GM21360 (cell line): ENCODE data around the gene RFX1.
"Not testable (repeated sequence)": the region's sequence is repeated elsewhere in the genome, so short reads cannot be mapped to it uniquely, and the experiment has no call there.

ENCODE experiments used
- ATAC-seq: cut with Tn5 transposase; IDR thresholded peaks from one replicate; pipeline ENCODE4 v1.9.1; 2021; ENCODE audit warnings: mild to moderate bottlenecking, moderate library complexity; ENCODE audit not compliant: unreplicated experiment

The RFX1 gene

DNA sequence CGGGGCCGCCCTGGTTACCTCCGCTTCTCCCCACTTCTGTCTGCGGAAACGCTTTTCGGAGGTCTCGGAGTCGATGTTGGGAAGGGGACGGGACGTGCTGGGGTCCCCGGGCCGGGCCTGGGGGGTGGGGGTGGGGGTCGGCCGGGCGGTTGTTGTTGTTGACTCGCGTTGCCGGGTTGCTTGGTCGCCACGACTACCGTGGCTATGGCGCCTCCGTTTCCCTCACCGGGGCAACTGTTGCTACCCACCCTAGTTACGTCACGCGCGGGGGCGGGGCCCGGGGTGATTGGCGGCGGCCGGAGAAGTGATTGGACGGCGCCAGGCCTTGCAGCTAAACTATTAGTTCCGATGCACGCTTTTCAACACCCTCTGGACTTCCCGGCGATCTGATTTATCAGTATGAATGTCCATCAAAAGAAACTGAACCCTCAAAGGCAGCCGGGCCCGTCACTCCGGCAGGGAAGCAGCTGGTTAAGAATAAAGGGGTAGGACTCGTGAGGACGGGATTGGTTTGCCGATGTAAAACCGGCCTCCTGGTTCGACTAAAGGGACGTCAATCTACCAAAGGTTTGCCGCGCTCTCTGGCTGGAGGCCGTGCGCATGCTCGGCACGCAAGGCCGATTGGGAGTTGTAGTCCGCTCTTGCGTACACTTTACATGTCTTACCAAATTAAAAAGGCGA, at the start of gene RFX1:
RFX1 (minus strand) TSS at position 236 of the 681 bp plus-strand sequence. CDS start 12,477 bp downstream, outside the sequence.
- ATAC-seq = peak; percentile 73

DNA sequence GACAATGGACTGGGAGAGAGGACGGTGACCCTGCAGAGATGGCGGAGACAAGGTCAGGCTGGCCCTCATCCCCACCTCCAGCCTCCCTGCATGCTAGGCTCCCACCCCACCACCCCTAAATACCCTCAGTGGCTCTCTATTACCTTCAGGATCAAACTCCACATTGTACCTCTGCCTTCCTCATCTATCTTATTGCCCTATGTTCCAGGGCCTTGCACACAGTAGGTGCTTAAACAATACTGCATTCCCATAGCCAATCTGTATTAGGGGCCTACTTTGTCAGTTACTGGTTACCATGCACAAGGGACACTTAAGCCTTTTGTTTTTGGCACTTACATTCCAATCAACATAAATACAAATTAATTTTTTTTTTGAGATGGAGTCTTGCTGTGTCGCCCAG, 49.3 kb upstream of the RFX1 start:
- no peak for ATAC-seq

DNA sequence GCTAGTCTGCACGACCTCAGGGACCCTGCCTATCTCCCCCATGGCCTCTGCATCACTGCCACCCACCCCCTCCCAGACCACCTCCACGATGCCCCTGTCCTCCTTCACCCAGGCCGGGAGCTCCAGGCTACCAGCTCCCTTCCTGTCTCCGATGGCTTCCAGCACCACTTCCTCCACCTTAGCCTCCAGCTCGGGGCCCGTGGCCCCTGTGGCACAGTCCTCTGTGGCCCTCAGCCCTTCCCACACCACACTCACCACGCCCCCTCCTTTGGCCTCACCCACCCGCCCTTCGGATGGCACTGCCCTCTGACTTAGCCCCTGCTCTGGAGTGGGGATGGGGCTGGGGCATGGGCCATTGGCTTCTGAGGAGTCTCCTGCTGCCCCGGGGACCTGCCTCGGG, 48.6 kb upstream of the RFX1 start:
- ATAC-seq = no peak

DNA sequence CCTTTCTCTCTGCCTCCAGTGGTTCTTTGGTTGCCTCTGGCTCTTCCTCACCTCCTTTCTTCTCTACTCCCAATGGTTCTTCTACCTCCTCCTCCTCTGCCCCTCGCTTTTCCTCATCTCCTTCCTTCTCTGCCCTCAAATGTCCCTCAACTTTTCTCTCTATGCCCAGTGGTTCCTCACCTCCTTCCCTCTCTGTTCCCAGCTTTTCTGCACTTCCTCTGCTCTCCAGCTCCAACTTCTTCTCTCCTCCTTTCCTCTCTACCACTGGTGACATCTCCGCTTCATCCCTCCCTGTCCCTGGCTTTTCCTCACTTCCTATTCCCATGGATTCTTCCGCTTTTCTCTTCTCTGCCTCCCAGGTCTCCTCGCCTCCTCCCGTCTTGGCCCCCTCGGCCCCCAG, 48.0 kb upstream of the RFX1 start:
- no peak for ATAC-seq

DNA sequence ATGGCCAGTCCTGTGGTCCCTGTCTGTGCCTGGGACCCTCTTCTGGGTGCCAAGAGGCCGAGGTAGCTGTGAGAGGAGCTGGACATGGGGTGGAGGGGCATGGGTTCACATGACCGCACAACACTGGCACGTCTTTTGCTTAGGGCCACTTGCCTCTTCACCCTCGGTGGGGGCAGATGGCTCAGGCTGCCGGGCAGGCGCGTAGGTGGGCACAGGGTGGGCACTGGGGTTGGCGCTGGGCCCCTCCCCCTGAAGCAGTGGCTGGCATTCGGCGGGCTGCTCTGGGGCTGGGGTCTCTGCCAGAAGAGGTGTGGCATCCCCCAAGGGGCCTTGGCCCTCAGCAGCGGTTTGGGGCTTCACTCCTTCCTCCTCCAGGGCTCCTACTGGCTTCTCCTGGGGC, 47.4 kb upstream of the RFX1 start:
- no peak for ATAC-seq

DNA sequence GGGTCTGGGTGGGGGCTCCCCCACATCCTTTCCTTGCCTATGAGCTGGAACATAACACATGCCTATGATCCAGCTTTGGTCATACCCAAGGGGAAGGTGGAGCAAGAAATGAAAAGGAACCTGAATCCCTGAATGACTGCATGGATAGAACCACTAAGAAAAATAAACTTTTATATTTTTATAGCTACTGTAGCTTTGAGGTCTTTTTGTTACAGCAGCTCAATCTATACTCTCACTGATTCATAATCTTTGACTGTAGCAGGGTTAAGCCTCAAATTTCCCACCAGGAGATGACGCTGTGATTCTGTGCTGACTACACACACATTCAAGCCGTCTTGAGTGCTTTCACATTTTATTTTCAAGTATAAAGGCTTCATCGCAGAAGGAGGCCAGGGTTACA, 46.9 kb upstream of the RFX1 start:
- ATAC-seq = no peak

DNA sequence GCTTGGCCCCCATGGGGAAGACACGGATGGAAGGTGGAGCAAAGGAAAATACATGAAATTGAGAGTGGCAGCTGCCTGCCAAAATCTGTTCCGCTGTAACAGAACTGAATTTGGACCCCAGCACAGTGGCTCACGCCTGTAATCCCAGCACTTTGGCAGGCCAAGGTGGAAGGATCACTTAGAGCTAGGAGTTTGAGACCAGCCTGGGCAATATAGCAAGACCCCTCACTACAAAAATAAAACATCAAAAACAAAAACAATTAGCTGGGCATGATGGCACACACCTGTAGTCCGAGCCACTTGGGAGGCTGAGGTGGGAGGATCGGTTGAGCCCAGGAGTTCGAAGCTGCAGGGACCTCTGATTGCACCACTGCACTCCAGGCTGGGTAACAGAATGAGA, 46.4 kb upstream of the RFX1 start:
- no peak for ATAC-seq

DNA sequence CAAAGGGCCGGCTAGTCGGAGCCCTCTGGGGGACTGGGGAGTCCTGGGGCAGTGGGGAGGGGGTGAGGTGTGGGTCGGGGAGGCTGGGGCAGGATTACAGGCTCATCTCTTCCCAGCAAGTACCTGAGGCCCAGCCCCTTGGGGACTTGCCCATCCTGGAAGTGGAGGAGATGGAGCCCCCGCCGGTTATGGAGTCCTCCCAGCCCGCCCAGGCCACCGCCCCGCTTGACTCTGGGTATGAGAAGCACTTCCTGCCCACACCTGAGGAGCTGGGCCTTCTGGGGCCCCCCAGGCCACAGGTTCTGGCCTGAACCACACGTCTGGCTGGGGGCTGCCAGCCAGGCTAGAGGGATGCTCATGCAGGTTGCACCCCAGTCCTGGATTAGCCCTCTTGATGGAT, 45.9 kb upstream of the RFX1 start:
- no peak for ATAC-seq

DNA sequence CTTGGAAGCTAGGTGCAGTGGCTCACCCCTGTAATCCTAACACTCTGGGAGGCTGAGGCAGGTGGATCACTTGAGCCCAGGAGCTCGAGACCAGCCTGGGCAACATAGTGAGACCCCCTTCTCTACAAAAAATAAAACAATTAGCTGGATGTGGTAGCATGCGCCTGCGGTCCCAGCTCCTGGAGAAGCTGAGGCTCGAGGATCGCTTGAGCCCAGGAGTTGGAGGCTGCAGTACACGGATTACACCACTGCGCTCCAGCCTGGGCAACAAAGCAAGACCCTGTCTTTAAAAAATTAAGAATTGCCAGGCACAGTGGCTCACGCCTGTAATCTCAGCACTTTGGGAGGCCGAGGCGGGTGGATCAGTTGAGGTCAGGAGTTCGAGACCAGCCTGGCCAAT, 44.8 kb upstream of the RFX1 start:
- ATAC-seq = not testable (repeated sequence)

DNA sequence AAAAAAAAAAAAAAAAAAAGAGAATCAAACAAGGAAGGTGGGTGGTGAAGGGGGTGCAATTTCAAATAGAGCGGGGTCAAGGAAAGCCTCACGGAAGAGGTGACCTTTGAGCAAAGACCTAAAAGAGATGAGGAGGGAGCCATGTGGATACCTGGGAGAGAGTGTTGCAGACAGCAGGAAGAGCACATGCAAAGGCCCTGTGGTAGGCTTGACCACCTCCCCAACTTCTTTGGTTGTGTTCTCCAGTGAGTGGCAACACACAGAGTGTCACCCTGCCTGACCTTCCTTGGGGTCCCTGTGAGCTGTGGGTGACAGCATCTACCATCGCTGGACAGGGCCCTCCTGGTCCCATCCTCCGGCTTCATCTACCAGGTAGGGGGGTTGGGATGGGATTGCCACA, 44.4 kb upstream of the RFX1 start:
- no peak for ATAC-seq

DNA sequence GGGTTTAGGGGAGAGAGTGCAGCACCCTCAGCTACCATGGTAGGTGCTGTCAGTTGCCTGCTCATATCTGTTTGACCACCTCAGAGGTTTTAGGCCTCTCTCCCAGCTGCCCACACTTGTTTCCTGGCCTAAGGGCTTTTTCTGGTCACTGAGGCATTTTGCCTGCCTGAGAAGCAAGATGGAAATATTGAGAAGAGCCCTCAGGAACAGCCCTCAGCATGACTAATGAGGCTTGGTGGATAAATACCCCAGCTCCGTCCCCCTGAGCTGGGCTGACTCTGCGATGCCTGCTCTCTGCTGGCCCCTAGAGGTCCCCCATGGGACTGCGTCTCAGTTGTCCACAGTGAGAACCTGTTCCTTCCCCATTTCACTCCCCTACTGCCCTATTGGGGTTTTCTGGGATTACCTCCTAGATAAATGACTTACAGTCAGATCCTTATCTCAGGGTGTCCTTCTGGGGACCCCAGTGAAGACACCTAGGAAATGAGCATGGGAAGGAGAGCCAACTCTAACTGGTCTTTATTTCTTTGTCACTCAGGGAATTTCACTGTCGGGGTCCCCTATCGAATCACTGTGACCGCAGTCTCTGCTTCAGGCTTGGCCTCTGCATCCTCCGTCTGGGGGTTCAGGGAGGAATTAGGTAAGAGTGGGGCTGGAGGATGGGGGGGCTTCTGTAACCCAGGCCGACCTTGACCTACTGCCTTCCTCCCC, 42.5 kb upstream of the RFX1 start:
- no peak for ATAC-seq

DNA sequence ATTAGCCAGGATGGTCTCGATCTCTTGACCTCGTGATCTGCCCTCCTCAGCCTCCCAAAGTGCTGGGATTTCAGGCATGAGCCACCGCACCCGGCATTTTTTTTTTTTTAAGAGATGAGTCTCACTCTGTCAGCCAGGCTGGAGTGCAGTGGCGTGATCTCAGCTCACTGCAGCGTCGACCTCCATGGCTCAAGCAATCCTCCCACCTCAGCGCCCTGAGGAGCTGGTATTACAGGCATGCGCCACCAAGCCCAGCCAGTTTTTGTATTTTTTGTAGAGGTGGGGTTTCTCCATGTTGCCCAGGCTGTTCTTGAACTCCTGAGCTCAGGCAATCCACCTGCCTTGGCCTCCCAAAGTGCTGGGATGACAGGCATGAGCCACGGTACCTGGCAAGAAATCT, 41.7 kb upstream of the RFX1 start:
- not testable (repeated sequence) for ATAC-seq

DNA sequence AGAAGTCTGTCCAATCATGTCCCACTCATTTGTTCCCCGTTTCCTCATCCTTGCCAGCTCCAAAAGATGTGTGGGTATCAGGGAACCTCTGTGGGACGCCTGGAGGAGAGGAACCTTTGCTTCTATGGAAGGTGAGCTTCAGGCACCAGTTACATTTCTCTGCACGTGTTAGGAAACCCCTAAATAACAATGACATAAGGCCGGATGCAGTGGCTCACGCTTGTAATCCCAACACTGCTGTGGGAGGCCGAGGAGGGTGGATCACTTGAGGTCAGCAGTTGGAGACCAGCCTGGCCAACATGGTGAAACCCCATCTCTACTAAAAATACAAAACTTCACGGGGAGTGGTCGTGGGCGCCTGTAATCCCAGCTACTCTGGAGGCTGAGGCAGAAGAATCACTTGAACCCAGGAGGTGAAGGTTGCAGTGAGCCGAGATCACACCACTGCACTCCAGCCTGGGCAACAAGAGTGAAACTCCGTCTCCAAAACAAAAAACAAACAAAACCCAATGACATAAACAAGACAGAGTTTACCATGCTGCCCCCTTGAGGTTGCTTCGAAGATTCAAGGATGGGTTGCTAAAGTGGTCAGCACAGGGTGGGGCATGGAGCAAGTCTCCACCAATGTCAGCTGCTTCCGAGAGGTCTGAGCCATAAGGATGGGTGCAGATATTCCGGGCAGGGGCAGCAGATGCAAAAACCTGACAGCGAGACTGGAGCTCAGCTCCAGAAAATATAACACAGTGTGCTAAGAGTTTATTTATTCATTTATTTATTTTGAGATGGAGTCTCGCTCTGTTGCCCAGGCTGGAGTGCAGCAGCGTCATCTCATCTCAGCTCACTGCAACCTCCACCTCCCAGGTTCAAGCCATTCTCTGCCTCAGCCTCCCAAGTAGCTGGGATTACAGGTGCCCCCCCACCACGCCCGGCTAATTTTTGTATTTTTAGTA, 36.8 kb upstream of the RFX1 start:
- ATAC-seq = not testable (repeated sequence)

DNA sequence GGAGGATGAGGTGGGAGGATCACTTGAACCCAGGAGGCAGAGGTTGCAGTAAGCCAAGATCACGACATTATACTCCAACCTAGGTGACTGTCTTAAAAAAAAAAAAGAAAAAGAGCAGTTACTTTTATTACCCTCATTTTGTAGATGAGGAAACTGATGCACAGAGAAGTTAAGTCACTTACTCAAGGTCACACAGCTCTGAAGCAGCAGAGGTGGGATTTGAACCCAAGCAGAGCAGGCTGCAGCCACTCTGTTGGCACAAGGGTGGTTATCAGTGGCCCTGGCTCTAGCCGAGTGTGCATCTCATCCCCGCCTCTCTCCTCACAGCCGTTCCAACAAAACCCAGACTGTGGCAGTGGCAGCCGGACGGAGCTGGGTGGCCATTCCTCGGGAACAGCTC, 33.1 kb upstream of the RFX1 start:
- no peak for ATAC-seq

DNA sequence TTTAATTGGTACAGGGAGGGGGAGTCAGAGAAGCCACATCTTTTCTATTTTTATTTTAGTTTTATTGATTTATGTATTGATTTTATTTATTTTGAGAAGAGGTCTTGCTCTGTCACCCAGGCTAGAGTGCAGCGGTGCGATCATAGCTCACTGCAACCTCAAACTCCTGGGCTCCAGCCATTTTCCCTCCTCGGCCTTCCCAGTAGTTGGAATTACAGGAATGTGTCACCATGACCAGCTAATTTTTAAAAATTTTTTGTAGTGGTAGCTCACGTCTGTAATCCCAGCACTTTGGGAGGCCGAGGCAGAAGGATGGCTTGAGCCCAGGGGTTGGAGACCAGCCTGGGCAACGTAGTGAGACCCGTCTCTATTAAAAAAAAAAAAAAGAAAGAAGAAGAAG, 29.6 kb upstream of the RFX1 start:
- no peak for ATAC-seq

DNA sequence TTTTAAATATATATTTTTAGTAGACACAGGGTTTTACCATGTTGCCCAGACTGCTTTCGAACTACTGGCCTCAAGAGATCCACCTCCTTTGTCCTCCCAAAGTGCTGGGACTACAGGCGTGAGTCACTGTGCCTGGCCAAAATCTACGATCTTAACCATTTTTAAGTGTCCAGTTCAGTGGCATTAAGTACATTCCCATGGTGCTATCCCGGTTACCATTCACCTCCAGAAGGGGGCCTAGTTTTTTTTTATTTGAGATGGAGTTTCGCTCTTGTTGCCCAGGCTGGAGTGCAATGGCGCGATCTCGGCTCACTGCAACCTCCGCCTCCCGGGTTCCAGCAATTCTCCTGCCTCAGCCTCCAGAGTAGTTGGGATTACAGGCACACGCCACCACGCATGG, 29.0 kb upstream of the RFX1 start:
- not testable (repeated sequence) for ATAC-seq

DNA sequence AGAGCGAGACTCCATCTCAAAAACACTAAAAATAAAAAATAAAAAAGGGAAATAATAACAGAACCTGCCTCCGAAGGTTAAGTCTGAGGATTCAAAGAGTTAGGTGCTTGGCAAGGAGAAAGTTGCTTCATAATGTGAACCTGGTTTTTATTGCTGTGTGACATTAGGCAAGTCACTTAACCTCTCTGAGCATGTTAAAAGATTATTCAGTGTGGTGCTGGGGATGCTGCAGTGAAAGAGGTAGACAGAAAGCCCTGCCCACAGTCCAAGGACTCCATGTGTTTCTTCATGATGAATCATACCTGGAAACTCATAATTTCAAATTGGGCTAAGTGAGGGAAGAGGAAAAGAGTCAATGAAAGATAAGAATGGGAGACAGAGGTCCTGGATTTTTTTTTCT, 27.8 kb upstream of the RFX1 start:
- no peak for ATAC-seq

DNA sequence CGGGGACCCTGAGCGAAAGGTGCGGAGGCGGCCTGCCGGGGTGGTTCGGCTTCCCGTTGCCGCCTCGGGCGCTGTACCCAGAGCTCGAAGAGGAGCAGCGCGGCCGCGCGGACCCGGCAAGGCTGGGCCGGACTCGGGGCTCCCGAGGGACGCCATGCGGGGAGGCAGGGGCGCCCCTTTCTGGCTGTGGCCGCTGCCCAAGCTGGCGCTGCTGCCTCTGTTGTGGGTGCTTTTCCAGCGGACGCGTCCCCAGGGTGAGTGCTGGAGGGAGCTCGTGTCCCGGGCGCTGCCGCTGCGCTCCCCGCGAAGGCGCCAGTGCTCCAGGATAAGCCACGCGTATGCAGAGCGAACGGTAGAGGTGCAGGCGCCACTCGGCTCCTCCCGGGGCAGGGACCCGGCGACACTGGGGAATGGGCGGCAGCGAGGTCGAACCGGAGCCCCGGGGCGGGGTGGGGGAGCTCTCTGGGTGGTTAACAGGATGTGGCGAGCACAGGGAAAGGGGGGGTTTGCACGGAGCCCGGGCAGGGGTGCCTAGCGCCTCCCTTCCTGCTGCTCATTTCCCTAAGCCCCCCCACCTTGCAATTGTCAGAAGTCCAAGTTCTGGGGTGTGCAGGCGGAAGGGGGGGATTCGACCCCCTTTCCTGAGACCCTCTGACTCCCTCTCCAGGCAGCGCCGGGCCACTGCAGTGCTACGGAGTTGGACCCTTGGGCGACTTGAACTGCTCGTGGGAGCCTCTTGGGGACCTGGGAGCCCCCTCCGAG, 25.8 kb upstream of the RFX1 start, which contains the start of gene IL27RA:
IL27RA (plus strand) TSS at position 44 of the 762 bp plus-strand sequence; CDS start at position 155, 111 bp downstream.
- ATAC-seq = no peak

DNA sequence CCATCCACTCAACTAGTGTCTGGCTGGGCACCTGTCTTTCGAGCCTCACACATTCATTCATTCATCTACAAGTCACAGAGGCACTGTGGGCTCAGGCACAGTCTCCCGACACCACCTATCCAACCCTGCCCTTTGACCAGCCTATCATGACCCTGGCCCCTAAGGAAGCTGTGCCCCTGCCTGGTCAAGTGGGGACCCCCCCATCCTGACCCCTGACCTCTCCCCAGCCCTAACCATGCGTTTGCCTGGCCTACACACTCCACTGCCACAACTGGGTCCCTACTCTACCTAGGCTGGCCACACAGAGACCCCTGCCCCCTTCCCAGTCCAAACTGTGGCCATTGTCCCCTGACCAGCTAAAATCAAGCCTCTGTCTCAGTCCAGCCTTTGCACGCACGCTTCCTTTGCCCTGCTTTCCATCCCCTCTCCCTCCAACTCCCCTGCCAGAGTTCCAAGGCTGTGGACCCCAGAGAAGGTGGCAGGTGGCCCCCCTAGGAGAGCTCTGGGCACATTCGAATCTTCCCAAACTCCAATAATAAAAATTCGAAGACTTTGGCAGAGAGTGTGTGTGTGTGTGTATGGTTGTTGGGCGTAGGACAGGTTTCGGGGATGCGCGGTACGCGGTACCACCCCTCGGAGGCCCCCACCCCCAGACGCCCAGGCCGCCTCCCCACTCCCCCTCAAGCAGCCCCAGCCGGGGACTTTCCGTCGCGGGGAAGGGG, 25.0 kb upstream of the RFX1 start:
- no peak for ATAC-seq

DNA sequence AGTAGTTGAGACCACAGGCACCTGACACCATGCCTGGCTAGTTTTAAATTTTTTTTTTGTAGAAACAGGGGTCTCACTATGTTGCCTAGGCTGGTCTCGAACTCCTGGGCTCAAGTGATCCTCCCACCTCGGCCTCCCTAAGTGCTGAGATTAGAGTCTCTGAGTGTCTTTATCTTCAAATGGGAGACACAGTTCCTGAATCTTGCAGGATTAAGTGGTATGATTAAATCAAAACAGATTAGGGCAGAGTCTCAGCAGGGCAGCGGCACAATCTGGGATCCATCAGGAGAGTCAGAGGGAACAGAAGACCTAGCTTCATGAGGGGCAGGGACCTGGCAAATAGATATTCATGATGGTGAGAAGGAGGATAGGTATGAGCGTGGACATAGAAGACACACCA, 22.8 kb upstream of the RFX1 start:
- no peak for ATAC-seq
